ENCODE results near the gene SLC51B. TPM values are rescaled to one million over a fixed set of nuclear protein-coding genes. Genes with fewer than 3 reads are reported as not detected.
"Not testable (repeated sequence)": the region's sequence is repeated elsewhere in the genome, so short reads cannot be mapped to it uniquely, and the experiment has no call there.

SLC51B gene
- total and polyA plus RNA-seq, 10 donors = 0.09 TPM; not detected in 9

DNA sequence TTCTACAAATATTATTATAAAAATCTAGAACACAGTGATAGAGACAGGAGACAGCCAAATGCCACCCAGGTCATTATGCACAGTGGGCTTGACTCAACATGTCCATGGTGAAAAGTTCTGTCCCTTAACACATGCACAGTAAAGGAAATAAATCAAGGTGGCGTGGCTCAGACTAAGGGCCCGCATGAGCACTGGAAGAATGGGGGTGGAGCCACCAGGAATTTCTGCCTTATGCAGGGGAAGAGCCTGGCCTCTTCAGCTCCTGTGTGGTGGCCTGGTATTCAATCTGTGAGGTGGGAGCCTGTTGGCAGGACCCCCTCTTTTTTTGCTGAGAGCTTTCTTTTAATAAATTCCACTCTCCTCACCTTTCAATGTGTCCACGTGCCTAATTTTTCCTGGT, 38.3 kb upstream of the SLC51B start:
- H3K4me3 ChIP-seq = no peak overlapping the region
- H3K9me3 ChIP-seq = no peaks in the 10 kb centered on the region
- no peak for DNase-seq
- peaks cover 0 to 61% (median 16%) of the 10 kb centered on the region in 6 donors for H3K36me3 ChIP-seq
- H3K27me3 ChIP-seq (replicated peaks in 1 of 7) = no peaks in the 10 kb centered on the region
- intact Hi-C loops (cut with DNase I; ENCODE audit: low total_unique reads) = no loop called here
- 78 to 91% (median 87%) methylated on average over 3 of the region's 3 CpGs for WGBS, 5 donors
- peaks cover 0 to 9% (median 0%) of the 10 kb centered on the region in 6 donors for H3K4me1 ChIP-seq
- no peak overlapping the region for H3K27ac ChIP-seq
- TF ChIP-seq POLR2A (IDR thresholded peaks at IDR 0.05) = no peak
- TF ChIP-seq, protein P1, sequence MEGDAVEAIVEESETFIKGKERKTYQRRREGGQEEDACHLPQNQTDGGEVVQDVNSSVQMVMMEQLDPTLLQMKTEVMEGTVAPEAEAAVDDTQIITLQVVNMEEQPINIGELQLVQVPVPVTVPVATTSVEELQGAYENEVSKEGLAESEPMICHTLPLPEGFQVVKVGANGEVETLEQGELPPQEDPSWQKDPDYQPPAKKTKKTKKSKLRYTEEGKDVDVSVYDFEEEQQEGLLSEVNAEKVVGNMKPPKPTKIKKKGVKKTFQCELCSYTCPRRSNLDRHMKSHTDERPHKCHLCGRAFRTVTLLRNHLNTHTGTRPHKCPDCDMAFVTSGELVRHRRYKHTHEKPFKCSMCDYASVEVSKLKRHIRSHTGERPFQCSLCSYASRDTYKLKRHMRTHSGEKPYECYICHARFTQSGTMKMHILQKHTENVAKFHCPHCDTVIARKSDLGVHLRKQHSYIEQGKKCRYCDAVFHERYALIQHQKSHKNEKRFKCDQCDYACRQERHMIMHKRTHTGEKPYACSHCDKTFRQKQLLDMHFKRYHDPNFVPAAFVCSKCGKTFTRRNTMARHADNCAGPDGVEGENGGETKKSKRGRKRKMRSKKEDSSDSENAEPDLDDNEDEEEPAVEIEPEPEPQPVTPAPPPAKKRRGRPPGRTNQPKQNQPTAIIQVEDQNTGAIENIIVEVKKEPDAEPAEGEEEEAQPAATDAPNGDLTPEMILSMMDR (IDR thresholded peaks at IDR 0.05 in 8 of 11, conservative IDR thresholded peaks at IDR 0.05 in 3 of 11) = no peak
- TF ChIP-seq POLR2AphosphoS5 (IDR thresholded peaks at IDR 0.05) = no peak

DNA sequence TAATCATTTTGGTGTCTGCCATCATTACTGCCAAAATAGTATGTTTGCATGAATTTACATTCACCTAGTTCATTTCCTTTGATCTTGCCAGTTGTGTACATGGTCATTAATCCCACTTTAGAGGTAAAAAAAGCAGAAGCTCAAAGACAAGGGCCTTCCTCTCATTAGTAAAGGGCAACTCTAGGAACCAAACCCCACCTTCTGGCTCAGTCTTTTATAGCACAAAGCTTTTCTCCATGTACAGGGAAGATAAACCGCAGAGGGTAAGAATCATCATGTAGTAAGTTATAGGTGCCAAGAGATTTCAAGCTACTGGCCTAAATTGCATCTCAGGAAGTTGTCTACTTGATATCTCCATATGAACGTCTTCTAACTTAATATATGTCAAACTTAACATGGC, 36.2 kb upstream of the SLC51B start:
- intact Hi-C loops (cut with DNase I; ENCODE audit: low total_unique reads) = no loop called here

DNA sequence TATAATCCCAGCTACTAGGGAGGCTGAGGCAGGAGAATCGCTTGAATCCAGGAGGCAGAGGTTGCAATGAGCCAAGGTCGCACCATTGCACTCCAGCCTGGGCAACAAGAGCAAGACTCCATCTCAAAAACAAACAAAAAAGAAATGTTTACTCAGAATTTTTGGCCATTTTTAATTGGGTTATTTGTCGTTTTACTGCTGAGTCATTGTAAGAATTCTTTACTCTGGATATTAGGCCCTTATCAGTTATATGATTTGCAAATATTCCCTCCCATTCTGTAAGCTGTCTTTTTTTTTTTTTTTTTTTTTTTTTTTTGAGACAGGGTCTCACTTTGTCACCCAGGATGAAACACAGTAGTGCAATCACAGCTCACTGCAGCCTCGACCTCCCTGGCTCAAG, 34.0 kb upstream of the SLC51B start:
- Histone ChIP-seq H3K9me3 (peaks cover 3 to 15% (median 12%) of the 10 kb centered on the region in 8 donors), H3K27ac (peak overlapping the region in 4 of 8 donors; percentile 13 to 78 (median 48)), H3K36me3 (peaks cover 5 to 61% (median 32%) of the 10 kb centered on the region in 6 donors)
- 78 to 96% (median 89%) methylated on average over 4 of the region's 4 CpGs for WGBS, 5 donors
- H3K4me3 ChIP-seq; H3K4me1 ChIP-seq; H3K27me3 ChIP-seq (replicated peaks in 1 of 7); DNase-seq; intact Hi-C loops (cut with DNase I; ENCODE audit: low total_unique reads): not testable (repeated sequence)

More for the DNA sequence above, 36.2 kb upstream of the SLC51B start:
- DNase-seq = no peak
- Histone ChIP-seq H3K4me3 (no peak overlapping the region), H3K4me1 (peaks cover 0 to 9% (median 0%) of the 10 kb centered on the region in 6 donors), H3K27ac (no peak overlapping the region), H3K27me3 (replicated peaks in 1 of 7) (no peaks in the 10 kb centered on the region), H3K36me3 (peaks cover 5 to 59% (median 21%) of the 10 kb centered on the region in 6 donors), H3K9me3 (peaks cover 3 to 12% (median 9%) of the 10 kb centered on the region in 8 donors)
- 51 to 70% (median 59%) methylated on average over 2 of the region's 2 CpGs for WGBS, 5 donors
- TF ChIP-seq POLR2A (IDR thresholded peaks at IDR 0.05) (no peak), POLR2AphosphoS5 (IDR thresholded peaks at IDR 0.05) (no peak)
- TF ChIP-seq, protein P1 (IDR thresholded peaks at IDR 0.05 in 8 of 11, conservative IDR thresholded peaks at IDR 0.05 in 3 of 11) = no peak

- H3K4me1 ChIP-seq = no peaks in the 10 kb centered on the region
- H3K27me3 ChIP-seq (replicated peaks in 1 of 7) = no peaks in the 10 kb centered on the region
- no peaks in the 10 kb centered on the region for H3K9me3 ChIP-seq
- no peak for DNase-seq
- no peak overlapping the region for H3K27ac ChIP-seq
- TF ChIP-seq, protein P1 (IDR thresholded peaks at IDR 0.05 in 8 of 11, conservative IDR thresholded peaks at IDR 0.05 in 3 of 11) = no peak
- TF ChIP-seq POLR2A (IDR thresholded peaks at IDR 0.05) (no peak), POLR2AphosphoS5 (IDR thresholded peaks at IDR 0.05) (no peak)
- intact Hi-C loops (cut with DNase I; ENCODE audit: low total_unique reads) = no loop called here
- peaks cover 0 to 100% (median 74%) of the 10 kb centered on the region in 6 donors for H3K36me3 ChIP-seq
- 91 to 100% (median 93%) methylated on average over 1 of the region's 1 CpG for WGBS, 5 donors
- no peak overlapping the region for H3K4me3 ChIP-seq
Measured at GRCh38 chr15:65020419-65020818, 24.8 kb upstream of the SLC51B start.

GRCh38 chr15:65021488-65021887, 23.7 kb upstream of the SLC51B start:
- no peak overlapping the region for H3K4me3 ChIP-seq
- no peaks in the 10 kb centered on the region for H3K27me3 ChIP-seq (replicated peaks in 1 of 7)
- TF ChIP-seq POLR2AphosphoS5 (IDR thresholded peaks at IDR 0.05) (no peak), POLR2A (IDR thresholded peaks at IDR 0.05) (no peak)
- TF ChIP-seq, protein P1 (IDR thresholded peaks at IDR 0.05 in 8 of 11, conservative IDR thresholded peaks at IDR 0.05 in 3 of 11) = no peak
- no peak overlapping the region for H3K27ac ChIP-seq
- no peaks in the 10 kb centered on the region for H3K9me3 ChIP-seq
- intact Hi-C loops (cut with DNase I; ENCODE audit: low total_unique reads) = no loop called here
- peaks cover 0 to 100% (median 72%) of the 10 kb centered on the region in 6 donors for H3K36me3 ChIP-seq
- H3K4me1 ChIP-seq = no peaks in the 10 kb centered on the region
- no peak for DNase-seq

Data from spleen (tissue), 11 donors.